GM13977 (cell line): ENCODE measurements around the gene CD22.
"Not testable (repeated sequence)": the region's sequence is repeated elsewhere in the genome, so short reads cannot be mapped to it uniquely, and the experiment has no call there.

Source experiments
- DNase-seq: peaks from one replicate; pipeline ENCODE4 v3.0.0; 2012; ENCODE audit warnings: low spot score
- in situ Hi-C: fragments of 300-500 bp; cut with MboI; formaldehyde crosslinking; loops from one replicate; pipeline ENCODE4 v1.12.0; 2022; ENCODE audit warnings: low sequenced_read_pairs, low pct_unique_long_range_greater_than_20kb, mixed read lengths, inconsistent platforms; ENCODE audit not compliant: unreplicated experiment
- TF ChIP-seq, protein P1 (sequence below): IDR thresholded peaks from 2 replicates; pipeline ENCODE4 v1.5.1; 2012; ENCODE audit warnings: mild to moderate bottlenecking, control low read depth; ENCODE audit not compliant: insufficient read depth; ENCODE audit errors: extremely low read depth, missing control alignments

Gene CD22

DNA sequence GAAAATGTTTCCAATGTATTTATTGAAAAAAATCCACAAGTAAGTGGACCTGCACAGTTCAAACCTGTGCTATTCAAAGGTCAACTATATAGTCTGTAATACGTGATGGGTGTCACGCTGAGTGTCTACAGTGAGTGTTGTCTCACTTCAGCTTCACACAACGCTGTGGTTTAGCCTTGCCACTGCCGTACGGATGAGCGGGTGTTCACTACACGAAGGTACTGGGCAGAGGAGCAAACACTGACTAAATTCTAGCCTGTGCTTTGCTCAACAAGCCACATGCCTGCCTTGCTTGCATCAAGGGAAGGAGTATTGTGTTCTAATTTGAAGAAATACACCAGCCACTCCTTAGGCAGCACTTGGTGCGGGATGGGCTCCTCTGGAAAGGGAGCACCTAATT is 25.9 kb downstream of the CD22 start:
- in situ Hi-C loops, result no loop called here
- peak; percentile 28 for DNase-seq
- TF ChIP-seq, protein P1, sequence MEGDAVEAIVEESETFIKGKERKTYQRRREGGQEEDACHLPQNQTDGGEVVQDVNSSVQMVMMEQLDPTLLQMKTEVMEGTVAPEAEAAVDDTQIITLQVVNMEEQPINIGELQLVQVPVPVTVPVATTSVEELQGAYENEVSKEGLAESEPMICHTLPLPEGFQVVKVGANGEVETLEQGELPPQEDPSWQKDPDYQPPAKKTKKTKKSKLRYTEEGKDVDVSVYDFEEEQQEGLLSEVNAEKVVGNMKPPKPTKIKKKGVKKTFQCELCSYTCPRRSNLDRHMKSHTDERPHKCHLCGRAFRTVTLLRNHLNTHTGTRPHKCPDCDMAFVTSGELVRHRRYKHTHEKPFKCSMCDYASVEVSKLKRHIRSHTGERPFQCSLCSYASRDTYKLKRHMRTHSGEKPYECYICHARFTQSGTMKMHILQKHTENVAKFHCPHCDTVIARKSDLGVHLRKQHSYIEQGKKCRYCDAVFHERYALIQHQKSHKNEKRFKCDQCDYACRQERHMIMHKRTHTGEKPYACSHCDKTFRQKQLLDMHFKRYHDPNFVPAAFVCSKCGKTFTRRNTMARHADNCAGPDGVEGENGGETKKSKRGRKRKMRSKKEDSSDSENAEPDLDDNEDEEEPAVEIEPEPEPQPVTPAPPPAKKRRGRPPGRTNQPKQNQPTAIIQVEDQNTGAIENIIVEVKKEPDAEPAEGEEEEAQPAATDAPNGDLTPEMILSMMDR, result no peak

- TF ChIP-seq, protein P1, result no peak
- peak; percentile 13 for DNase-seq
- in situ Hi-C loops, result no loop called here
Measured at GRCh38 chr19:35355791-35356460, 26.9 kb downstream of the CD22 start.

DNA sequence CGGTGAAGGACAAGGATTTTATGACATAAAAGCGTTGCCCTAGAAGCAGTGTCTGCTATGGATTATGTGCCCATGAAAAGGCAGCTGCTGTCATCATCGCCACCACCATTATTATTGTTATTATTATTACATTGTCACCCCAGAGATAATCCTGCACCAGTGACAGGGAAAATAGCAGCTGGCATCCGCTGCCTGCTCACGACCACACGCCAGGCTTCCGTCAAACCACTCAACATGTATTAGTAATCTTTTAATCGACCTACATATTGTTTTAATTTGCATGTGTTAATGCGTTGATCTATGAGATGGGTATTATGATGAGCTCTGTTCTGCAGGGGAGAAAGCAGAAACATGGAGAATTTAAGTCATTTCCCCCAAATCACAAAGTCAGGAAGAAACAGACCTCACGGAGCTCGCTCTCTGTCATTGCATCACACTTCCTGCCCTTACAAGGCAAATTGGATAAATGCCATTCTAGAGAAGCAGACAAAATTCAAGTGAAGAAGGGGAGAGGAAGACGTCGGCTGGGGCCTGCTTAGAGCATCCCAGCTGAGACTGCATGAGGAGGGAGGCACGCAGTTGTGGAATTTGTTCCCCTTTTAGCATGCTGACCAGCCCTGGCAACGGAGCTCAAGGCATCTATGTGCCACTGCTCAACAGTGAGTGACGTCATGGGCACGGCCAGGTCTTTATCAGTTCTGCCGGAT is 29.0 kb downstream of the CD22 start, which contains the start of gene FFAR3:
FFAR3 (plus strand) TSS at position 594 of the 707 bp plus-strand sequence. CDS start 431 bp downstream, outside the sequence.
- DNase-seq, result no peak
- in situ Hi-C loops, result no loop called here
- TF ChIP-seq, protein P1, result no peak

GRCh38 chr19:35358834-35359233 is 29.8 kb downstream of the CD22 start:
- TF ChIP-seq, protein P1, result peak; percentile 18
- DNase-seq, in situ Hi-C loops: not testable (repeated sequence)

GRCh38 chr19:35359395-35359794 is 30.4 kb downstream of the CD22 start:
- DNase-seq, in situ Hi-C loops: not testable (repeated sequence)

DNA sequence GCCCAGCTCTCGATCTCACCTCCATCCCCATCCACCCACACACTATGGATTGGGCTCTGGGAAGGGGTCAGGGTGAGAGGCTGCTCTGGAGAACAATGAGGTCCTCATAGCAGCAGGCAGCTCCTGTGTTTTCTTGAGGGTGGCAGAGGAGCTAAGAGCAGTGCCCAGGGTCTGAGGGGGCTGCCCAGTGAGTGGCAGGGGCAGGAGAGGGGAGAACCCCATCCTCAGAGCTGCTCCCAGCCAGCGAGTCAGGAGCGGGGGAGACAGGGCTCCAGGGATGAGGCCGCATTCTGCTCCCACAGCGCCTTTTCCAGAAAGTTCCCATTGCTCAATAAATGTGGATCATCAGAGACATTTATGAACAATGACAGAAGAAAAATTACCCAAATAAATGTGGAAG is 31.1 kb downstream of the CD22 start:
- DNase-seq, in situ Hi-C loops: not testable (repeated sequence)

DNA sequence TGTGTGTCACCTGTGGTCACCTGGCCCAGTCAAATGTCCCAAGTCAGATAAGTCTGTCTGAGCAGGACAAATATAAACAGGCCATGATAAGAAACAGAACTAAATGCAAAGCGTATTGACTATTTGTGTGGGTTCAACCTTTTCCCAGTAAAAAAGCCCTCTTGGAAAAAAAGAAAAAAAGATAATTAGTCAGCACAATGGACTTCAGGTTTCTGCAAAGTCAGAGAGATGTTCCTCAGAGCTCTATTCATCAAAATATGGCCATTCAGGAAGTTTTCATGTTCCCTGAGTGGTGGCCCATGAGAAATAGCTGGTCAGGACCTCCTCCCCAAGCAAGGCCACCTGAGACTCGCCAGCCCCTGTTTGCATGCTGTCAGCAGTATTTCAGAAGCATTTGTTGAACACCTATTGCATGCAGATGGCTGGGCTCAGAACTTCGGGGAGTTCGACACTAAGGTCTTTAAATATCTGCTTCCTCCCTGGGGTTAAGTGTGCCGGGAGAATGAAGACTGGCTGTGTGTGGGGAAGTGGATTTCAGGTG is 32.0 kb downstream of the CD22 start:
- TF ChIP-seq, protein P1, result no peak
- no peak for DNase-seq
- in situ Hi-C loops, result no loop called here
